HepG2 (cell line): ENCODE measurements around the gene VSTM4. TPM values are rescaled to one million over a fixed set of nuclear protein-coding genes. Genes with fewer than 3 reads are reported as not detected.

Experiments
- ATAC-seq: fragments of 200-7000 bp; cut with Tn5 transposase; 3 replicates; pipeline ENCODE4 v1.9.1; 2020; ENCODE audit warnings: mild to moderate bottlenecking, moderate library complexity
- BruUV-seq: library from RNA; stranded (reverse); fragments of 400-500 nt; replicated peaks from 2 replicates; lab custom pipeline; 2021; lab: Mats Ljungman, UMichigan
- CTCF ChIA-PET: fragments of 300-600 bp; formaldehyde crosslinking; extraction: SDS; loops from one replicate; lab custom pipeline; 2021; ENCODE audit warnings: low total read pairs, inconsistent platforms, low intra/inter-chr PET ratio; lab: Yijun Ruan, JAX
- POLR2A ChIA-PET: fragments of 350-600 bp; sonication (Branson Sonifier 250); formaldehyde crosslinking; loops from one replicate; lab custom pipeline; 2020; ENCODE audit warnings: antibody characterized with exemption, inconsistent platforms; lab: Yijun Ruan, JAX
- DNase-seq: peaks from one replicate; pipeline ENCODE4 v3.0.0-alpha.2; 2015; ENCODE audit warnings: low spot score
- FAIRE-seq: peaks from 3 replicates; lab custom pipeline; 2011; peaks lifted over from hg19 to GRCh38; lab: Jason Lieb, UNC
- H2AFZ ChIP-seq: one replicate; pipeline ENCODE4 v1.6.1; 2011; ENCODE audit warnings: low read length, inconsistent platforms
- H3K27ac ChIP-seq: fragments of 300-600 bp; 3 replicates; pipeline ENCODE4 v1.8.0; 2011; ENCODE audit warnings: mixed run types, mild to moderate bottlenecking, mixed read lengths, low read length, inconsistent platforms; ENCODE audit not compliant: insufficient read depth; ENCODE audit errors: extremely low read length
- H3K27me3 ChIP-seq, 2 experiments: fragments of 200-600 bp in 1 of 2; 2 replicates in 1 of 2; 3 replicates in 1 of 2; pipeline versions ENCODE4 v1.6.0 to v1.8.0; 2011; ENCODE audit warnings: low read length in 2 of 2, mild to moderate bottlenecking in 2 of 2, moderate library complexity in 2 of 2, inconsistent platforms in 1 of 2; ENCODE audit not compliant: insufficient read depth in 2 of 2, control insufficient read depth in 1 of 2
- H3K36me3 ChIP-seq, 2 experiments: fragments of 200-600 bp in 1 of 2; replicated peaks in 1 of 2; 2 replicates in 1 of 2; 3 replicates in 1 of 2; pipeline versions ENCODE4 v1.5.1 to v1.8.0; 2011; ENCODE audit warnings: low read length in 2 of 2, inconsistent platforms in 1 of 2; ENCODE audit not compliant: insufficient read depth in 2 of 2, control insufficient read depth in 1 of 2
- H3K4me1 ChIP-seq: 2 replicates; pipeline ENCODE4 v1.5.1; 2012; ENCODE audit warnings: low read length, inconsistent platforms; ENCODE audit not compliant: insufficient read depth
- H3K4me2 ChIP-seq: 2 replicates; pipeline ENCODE4 v1.6.0; 2011; ENCODE audit warnings: low read depth, low read length, inconsistent platforms
- H3K4me3 ChIP-seq, 3 experiments: fragments of 200-600 bp in 1 of 3; sonication (generic), shearing (Covaris generic) in 1 of 3; replicated peaks in 1 of 3; 2 replicates each; pipeline ENCODE4 v1.5.1; 2011 to 2016; ENCODE audit warnings: low read length in 3 of 3, inconsistent platforms in 2 of 3, low read depth in 2 of 3, mild to moderate bottlenecking in 2 of 3, control low read depth in 1 of 3, mixed read lengths in 1 of 3; ENCODE audit not compliant: insufficient read depth in 1 of 3
- H3K79me2 ChIP-seq: one replicate; pipeline ENCODE4 v1.6.1; 2011; ENCODE audit warnings: low read length, inconsistent platforms; ENCODE audit not compliant: insufficient read depth
- H3K9ac ChIP-seq: 2 replicates; pipeline ENCODE4 v1.6.0; 2011; ENCODE audit warnings: mild to moderate bottlenecking, low read depth, low read length, inconsistent platforms; ENCODE audit not compliant: insufficient read depth
- H3K9me3 ChIP-seq: 2 replicates; pipeline ENCODE4 v1.5.1; 2012; ENCODE audit warnings: mild to moderate bottlenecking, low read length
- H4K20me1 ChIP-seq: 2 replicates; pipeline ENCODE4 v1.6.0; 2011; ENCODE audit warnings: inconsistent platforms, mild to moderate bottlenecking, low read length, moderate library complexity; ENCODE audit not compliant: insufficient read depth
- BHLHE40 ChIP-seq: IDR thresholded peaks from 2 replicates; pipeline ENCODE4 v1.6.1; 2011; ENCODE audit warnings: low read length, improper control_type of control experiment
- CENPT ChIP-seq: sonication (generic); formaldehyde crosslinking; IDR thresholded peaks from 2 replicates; pipeline ENCODE4 v1.8.0; 2022; ENCODE audit warnings: low read depth, mild to moderate bottlenecking, moderate library complexity, missing genetic modification reagents
- CHD4 ChIP-seq: fragments of 200-600 bp; sonication (generic); IDR thresholded peaks from 2 replicates; pipeline ENCODE4 v1.7.0; 2017; ENCODE audit warnings: mild to moderate bottlenecking, low read length, borderline replicate concordance
- HMGA1 ChIP-seq: sonication (generic); formaldehyde crosslinking; conservative IDR thresholded peaks from 2 replicates; pipeline ENCODE4 v1.4.0; 2020; ENCODE audit warnings: missing genetic modification reagents
- KDM2A ChIP-seq: sonication (generic); formaldehyde crosslinking; IDR thresholded peaks from 2 replicates; pipeline ENCODE4 v1.4.0; 2020; ENCODE audit warnings: low read depth, missing genetic modification reagents, borderline replicate concordance
- KLF6 ChIP-seq: IDR thresholded peaks from 2 replicates; pipeline ENCODE4 v1.8.0; 2016; ENCODE audit warnings: missing biosample characterization, missing genetic modification reagents
- RXRB ChIP-seq: IDR thresholded peaks from 2 replicates; pipeline ENCODE4 v1.6.1; 2016; ENCODE audit warnings: borderline replicate concordance, missing genetic modification reagents, missing compliant biosample characterization
- SYNCRIP ChIP-seq: fragments of 200-400 bp; formaldehyde crosslinking; IDR thresholded peaks from 2 replicates; pipeline ENCODE4 v1.6.1; 2018; ENCODE audit warnings: mild to moderate bottlenecking, low read depth, low read length; ENCODE audit not compliant: insufficient read depth
- YY1 ChIP-seq: IDR thresholded peaks from 2 replicates; pipeline ENCODE4 v1.6.1; 2011; ENCODE audit warnings: low read length, low read depth, moderate library complexity, mild to moderate bottlenecking; ENCODE audit not compliant: insufficient read depth, insufficient replicate concordance
- ZNF142 ChIP-seq: sonication (generic); formaldehyde crosslinking; IDR thresholded peaks from 2 replicates; pipeline ENCODE4 v1.4.0; 2020; ENCODE audit warnings: missing genetic modification reagents
- ZNF367 ChIP-seq: sonication (generic); formaldehyde crosslinking; IDR thresholded peaks from 2 replicates; pipeline ENCODE4 v1.4.0; 2020; ENCODE audit warnings: missing genetic modification reagents, borderline replicate concordance
- ZNF383 ChIP-seq: sonication (generic); formaldehyde crosslinking; IDR thresholded peaks from 2 replicates; pipeline ENCODE4 v1.4.0; 2020; ENCODE audit warnings: missing genetic modification reagents, mild to moderate bottlenecking, borderline replicate concordance
- ZNF614 ChIP-seq: IDR thresholded peaks from 2 replicates; pipeline ENCODE4 v1.6.1; 2018; ENCODE audit warnings: missing biosample characterization, missing genetic modification reagents, inconsistent platforms, borderline replicate concordance
- ZNF615 ChIP-seq: sonication (generic); formaldehyde crosslinking; IDR thresholded peaks from 2 replicates; pipeline ENCODE4 v1.5.0; 2020; ENCODE audit warnings: mild to moderate bottlenecking, missing genetic modification reagents, borderline replicate concordance
- ZNF777 ChIP-seq: sonication (generic); formaldehyde crosslinking; IDR thresholded peaks from 2 replicates; pipeline ENCODE4 v1.4.0; 2020; ENCODE audit warnings: missing genetic modification reagents
- WGBS: methylation state at CpG from one replicate; pipeline ENCODE4 v1.1.6; 2017; ENCODE audit warnings: low lambda C conversion rate; 5-methylcytosine and 5-hydroxymethylcytosine counted together
- in situ Hi-C: cut with HindIII; loops from 2 replicates; pipeline ENCODE4 v1.10.0; 2017; ENCODE audit warnings: low pct_unique_long_range_greater_than_20kb; ENCODE audit not compliant: extremely low pct_ligation_motif_present
- intact Hi-C: fragments of 100-400 bp; cut with micrococcal nuclease; formaldehyde crosslinking; loops from one replicate; pipeline ENCODE4 v1.10.0; 2022; ENCODE audit not compliant: unreplicated experiment
- polyA plus RNA-seq, 8 experiments: library from polyadenylated mRNA; depleted of rRNA in 3 of 8; stranded (reverse) in 7 of 8; unstranded in 1 of 8; fragments of >200 nt; fragmentation: Illumina TruSeq in 4 of 8; extraction: Trizol in 4 of 8; gene quantifications; 2 replicates each; pipeline versions ENCODE4 v1.2.1 to v1.2.3, GENCODE V29; 2011 to 2016; ENCODE audit warnings: low read depth in 4 of 8, missing spikeins in 1 of 8, mixed read lengths in 1 of 8; ENCODE audit not compliant: insufficient read depth in 1 of 8
- total RNA-seq, 5 experiments: library from RNA; depleted of rRNA; stranded (reverse); fragments of >200 nt; fragmentation: Illumina TruSeq; extraction: Trizol; gene quantifications; 2 replicates each; pipeline ENCODE4 v1.2.3, GENCODE V29; 2016; ENCODE audit warnings: low read depth in 1 of 5
- TF ChIP-seq, protein P1 (sequence below): sonication (generic); formaldehyde crosslinking; conservative IDR thresholded peaks from 2 replicates; pipeline ENCODE4 v1.4.0; 2020; ENCODE audit warnings: missing genetic modification reagents

VSTM4 gene
- total and polyA plus RNA-seq, 2 of the 13 experiments (the other 11 are each of a cell fraction or from before 2014, with no cell fraction given) = not detected

GRCh38 chr10:49007129-49007528 is 108.2 kb downstream of the VSTM4 start (continued):
- TF ChIP-seq CHD4 (no peak), YY1 (no peak), ZNF142 (CRISPR knock-in tag) (no peak)

GRCh38 chr10:49005270-49005669 is 110.1 kb downstream of the VSTM4 start:
- Histone ChIP-seq H3K4me3 (no peak overlapping the region), H3K27me3 (no peaks in the 10 kb centered on the region), H3K9ac (no peak overlapping the region), H2AFZ (no peak overlapping the region), H3K4me1 (no peaks in the 10 kb centered on the region), H3K4me2 (no peak overlapping the region), H4K20me1 (no peaks in the 10 kb centered on the region), H3K9me3 (no peaks in the 10 kb centered on the region), H3K27ac (no peak overlapping the region), H3K79me2 (no peaks in the 10 kb centered on the region), H3K36me3 (no peaks in the 10 kb centered on the region)
- no peak for ATAC-seq
- no peak for FAIRE-seq
- no TSS peak for BruUV-seq
- ChIA-PET CTCF (no interaction called here), POLR2A (no interaction called here)
- intact Hi-C loops (no loop called here), in situ Hi-C loops (no loop called here)
- DNase-seq = no peak
- WGBS = 12% methylated on average over 5 of the region's 5 CpGs
- TF ChIP-seq CENPT (no peak), ZNF367 (CRISPR knock-in tag) (no peak), RXRB (no peak), HMGA1 (CRISPR knock-in tag) (no peak), ZNF777 (no peak), ZNF615 (CRISPR knock-in tag) (no peak), ZNF614 (CRISPR knock-in tag) (no peak), BHLHE40 (no peak), SYNCRIP (no peak), ZNF383 (CRISPR knock-in tag) (no peak), KLF6 (CRISPR knock-in tag) (no peak), KDM2A (CRISPR knock-in tag) (no peak)
- TF ChIP-seq, protein P1, sequence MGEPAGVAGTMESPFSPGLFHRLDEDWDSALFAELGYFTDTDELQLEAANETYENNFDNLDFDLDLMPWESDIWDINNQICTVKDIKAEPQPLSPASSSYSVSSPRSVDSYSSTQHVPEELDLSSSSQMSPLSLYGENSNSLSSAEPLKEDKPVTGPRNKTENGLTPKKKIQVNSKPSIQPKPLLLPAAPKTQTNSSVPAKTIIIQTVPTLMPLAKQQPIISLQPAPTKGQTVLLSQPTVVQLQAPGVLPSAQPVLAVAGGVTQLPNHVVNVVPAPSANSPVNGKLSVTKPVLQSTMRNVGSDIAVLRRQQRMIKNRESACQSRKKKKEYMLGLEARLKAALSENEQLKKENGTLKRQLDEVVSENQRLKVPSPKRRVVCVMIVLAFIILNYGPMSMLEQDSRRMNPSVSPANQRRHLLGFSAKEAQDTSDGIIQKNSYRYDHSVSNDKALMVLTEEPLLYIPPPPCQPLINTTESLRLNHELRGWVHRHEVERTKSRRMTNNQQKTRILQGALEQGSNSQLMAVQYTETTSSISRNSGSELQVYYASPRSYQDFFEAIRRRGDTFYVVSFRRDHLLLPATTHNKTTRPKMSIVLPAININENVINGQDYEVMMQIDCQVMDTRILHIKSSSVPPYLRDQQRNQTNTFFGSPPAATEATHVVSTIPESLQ = no peak
